Stimulated activated CD4-positive, alpha-beta T cell treated with anti-CD3 and anti-CD28 coated beads, Interleukin-12 subunit alpha, Interleukin-12 subunit beta, amount 100 ng/mL, for 24 hours (primary cell): ENCODE data around the gene CRTC1.

Experiments
- DNase-seq, 2 experiments: peaks; one replicate each; pipeline ENCODE4 v3.0.0-alpha.2; 2020; ENCODE audit warnings: low read depth in 2 of 2

CRTC1 gene

GRCh38 chr19:18651300-18651699, 32.2 kb upstream of the CRTC1 start:
- no peak for DNase-seq

GRCh38 chr19:18651733-18652132, 31.7 kb upstream of the CRTC1 start:
- DNase-seq, result no peak

- DNase-seq, result no peak
Measured at GRCh38 chr19:18653853-18654252, 29.6 kb upstream of the CRTC1 start.

- no peak for DNase-seq
Measured at GRCh38 chr19:18654469-18654868, 29.0 kb upstream of the CRTC1 start.

- DNase-seq, result no peak
Measured at GRCh38 chr19:18655173-18655844, 28.2 kb upstream of the CRTC1 start.

- no peak for DNase-seq
Measured at GRCh38 chr19:18656337-18657086, 27.0 kb upstream of the CRTC1 start.

- no peak for DNase-seq
Measured at GRCh38 chr19:18657590-18658365, 25.7 kb upstream of the CRTC1 start.

- no peak for DNase-seq
Measured at GRCh38 chr19:18658366-18658855, 25.1 kb upstream of the CRTC1 start.

- DNase-seq, result no peak
Measured at GRCh38 chr19:18659281-18660050, 24.0 kb upstream of the CRTC1 start.

- no peak for DNase-seq
Measured at GRCh38 chr19:18660051-18660910, 23.2 kb upstream of the CRTC1 start.

- DNase-seq, result no peak
Measured at GRCh38 chr19:18660939-18661670, 22.4 kb upstream of the CRTC1 start.

- DNase-seq, result no peak
Measured at GRCh38 chr19:18662972-18663732, 20.3 kb upstream of the CRTC1 start.

- no peak for DNase-seq
Measured at GRCh38 chr19:18663940-18664530, 19.4 kb upstream of the CRTC1 start.

GRCh38 chr19:18665771-18666202, 17.7 kb upstream of the CRTC1 start:
- no peak for DNase-seq

- DNase-seq, result no peak
Measured at GRCh38 chr19:18666317-18666716, 17.2 kb upstream of the CRTC1 start.

GRCh38 chr19:18666784-18667183, 16.7 kb upstream of the CRTC1 start:
- DNase-seq, result no peak

GRCh38 chr19:18667531-18668251, 15.8 kb upstream of the CRTC1 start:
- DNase-seq, result no peak

GRCh38 chr19:18668252-18668631, 15.2 kb upstream of the CRTC1 start:
- DNase-seq, result no peak
